NT2/D1 (cell line): ENCODE results near the gene TRIM52.
"Not testable (repeated sequence)": the region's sequence is repeated elsewhere in the genome, so short reads cannot be mapped to it uniquely, and the experiment has no call there.

Experiments used
- DNase-seq: peaks from one replicate; pipeline ENCODE4 v3.0.0-alpha.2; 2011; ENCODE audit warnings: low read depth, low spot score
- H3K27me3 ChIP-seq: 2 replicates; pipeline ENCODE4 v1.6.0; 2011; ENCODE audit warnings: mild to moderate bottlenecking; ENCODE audit not compliant: insufficient read length, insufficient read depth
- H3K36me3 ChIP-seq: 2 replicates; pipeline ENCODE4 v1.6.1; 2011; ENCODE audit warnings: mild to moderate bottlenecking, low read length, mixed read lengths; ENCODE audit not compliant: insufficient read depth, insufficient read length
- H3K4me1 ChIP-seq: 2 replicates; pipeline ENCODE4 v1.5.1; 2011; ENCODE audit not compliant: insufficient read depth, insufficient read length
- H3K4me3 ChIP-seq: 2 replicates; pipeline ENCODE4 v1.5.1; 2011; ENCODE audit warnings: low read depth; ENCODE audit not compliant: insufficient read length
- H3K9ac ChIP-seq: 2 replicates; pipeline ENCODE4 v1.6.0; 2011; ENCODE audit warnings: low read depth; ENCODE audit not compliant: insufficient read length
- H3K9me3 ChIP-seq: 2 replicates; pipeline ENCODE4 v1.5.1; 2011; ENCODE audit warnings: mild to moderate bottlenecking, low read length; ENCODE audit not compliant: insufficient read depth
- SUZ12 ChIP-seq: IDR thresholded peaks from 2 replicates; pipeline ENCODE4 v1.6.1; 2011; ENCODE audit not compliant: insufficient read length, insufficient read depth; ENCODE audit errors: extremely low read depth
- YY1 ChIP-seq: IDR thresholded peaks from 2 replicates; pipeline ENCODE4 v1.6.1; 2011; ENCODE audit not compliant: insufficient read length, insufficient read depth
- ZNF274 ChIP-seq: IDR thresholded peaks from 2 replicates; pipeline ENCODE4 v1.6.1; 2011; ENCODE audit warnings: mild to moderate bottlenecking, low read depth, low read length

The TRIM52 gene

DNA sequence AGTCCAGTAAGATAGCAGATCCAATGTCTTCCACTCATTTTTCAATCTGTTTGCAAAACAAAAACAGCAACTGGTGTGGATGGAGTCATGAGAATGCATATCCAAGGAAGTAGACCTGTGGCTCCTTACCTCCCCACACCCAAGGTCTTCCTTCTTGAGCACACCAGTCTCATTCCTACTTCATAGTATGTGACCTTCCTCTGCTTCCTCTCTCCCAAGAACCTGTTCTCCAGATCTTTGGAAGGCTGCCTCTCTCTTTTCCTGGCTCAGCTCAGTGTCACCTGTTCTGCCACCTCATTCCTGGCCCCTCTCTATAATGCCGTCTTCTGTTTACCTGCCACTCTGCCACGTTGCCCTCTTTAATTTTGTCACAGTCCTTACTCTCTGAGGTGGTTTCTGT is 48.0 kb downstream of the TRIM52 start:
- Histone ChIP-seq H3K27me3 (no peaks in the 10 kb centered on the region), H3K4me3 (no peak overlapping the region), H3K9ac (no peak overlapping the region), H3K36me3 (no peaks in the 10 kb centered on the region), H3K4me1 (peaks cover 3% of the 10 kb centered on the region), H3K9me3 (no peaks in the 10 kb centered on the region)
- TF ChIP-seq YY1 (no peak), ZNF274 (no peak), SUZ12 (no peak)
- DNase-seq, result no peak

DNA sequence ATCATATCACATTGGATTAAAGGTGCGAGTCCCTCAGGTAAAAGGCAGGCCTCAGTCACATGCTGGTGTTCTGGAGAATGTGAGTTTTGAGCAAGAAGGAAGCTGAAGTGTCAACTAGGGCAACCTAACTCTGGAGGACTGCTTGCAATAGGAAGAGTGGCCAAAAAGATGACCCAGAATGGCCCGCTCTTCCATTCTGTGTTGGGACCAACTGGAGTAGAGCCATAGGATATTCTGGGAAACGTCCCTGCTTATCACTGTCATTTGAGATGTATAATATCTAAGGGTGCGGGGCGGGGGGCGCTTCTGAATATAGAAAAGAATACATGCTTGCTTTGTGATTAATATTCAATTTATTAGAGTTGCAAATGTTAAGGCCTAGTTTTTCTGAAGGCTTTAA is 48.9 kb downstream of the TRIM52 start:
- no peak for DNase-seq
- H3K9me3 ChIP-seq, result no peaks in the 10 kb centered on the region
- H3K9ac ChIP-seq, result no peak overlapping the region
- H3K27me3 ChIP-seq, result no peaks in the 10 kb centered on the region
- H3K4me3 ChIP-seq, result no peak overlapping the region
- no peaks in the 10 kb centered on the region for H3K36me3 ChIP-seq
- H3K4me1 ChIP-seq, result peaks cover 3% of the 10 kb centered on the region
- no peak for TF ChIP-seq ZNF274
- no peak for TF ChIP-seq SUZ12
- no peak for TF ChIP-seq YY1

DNA sequence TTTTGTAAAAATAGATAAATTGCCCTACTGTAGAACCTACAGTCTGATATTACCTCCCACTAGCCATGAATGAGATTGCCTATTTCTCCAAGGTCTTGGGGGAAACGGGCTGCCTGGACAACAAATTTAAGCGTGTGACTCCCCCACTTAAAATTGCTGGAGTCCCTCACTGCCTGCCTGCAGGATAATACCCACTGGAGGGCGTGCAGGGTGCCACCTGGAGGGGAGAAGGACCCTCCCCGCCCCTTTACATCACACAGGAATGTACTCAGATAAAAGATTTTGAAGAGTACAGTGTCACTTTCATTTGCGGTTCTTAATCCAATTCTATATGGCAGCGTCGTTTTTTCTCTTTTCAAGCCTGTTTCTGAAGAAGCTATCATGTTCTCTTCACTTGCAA is 49.7 kb downstream of the TRIM52 start:
- Histone ChIP-seq H3K27me3 (peaks cover 4% of the 10 kb centered on the region), H3K4me1 (peaks cover 1% of the 10 kb centered on the region), H3K4me3 (no peak overlapping the region), H3K36me3 (no peaks in the 10 kb centered on the region), H3K9me3 (no peaks in the 10 kb centered on the region), H3K9ac (no peak overlapping the region)
- TF ChIP-seq ZNF274 (no peak), SUZ12 (no peak), YY1 (no peak)
- no peak for DNase-seq

DNA sequence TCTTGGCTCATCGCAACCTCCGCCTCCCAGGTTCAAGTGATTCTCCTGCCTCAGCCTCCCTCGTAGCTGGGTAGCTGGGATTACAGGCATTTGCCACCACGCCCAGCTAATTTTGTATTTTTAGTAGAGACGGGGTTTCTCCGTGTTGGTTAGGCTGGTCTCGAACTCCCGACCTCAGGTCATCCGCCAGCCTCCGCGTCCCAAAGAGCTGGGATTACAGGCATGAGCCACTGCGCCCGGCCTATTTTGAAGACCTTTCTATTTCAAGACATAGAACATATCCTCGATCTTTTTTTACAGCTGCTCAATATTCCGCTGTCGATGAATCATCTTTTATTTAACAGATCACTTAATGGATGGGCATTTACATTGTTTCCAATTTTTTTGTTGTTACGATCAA is 50.2 kb downstream of the TRIM52 start:
- not testable (repeated sequence) for H3K4me1 ChIP-seq, H3K36me3 ChIP-seq, H3K27me3 ChIP-seq, H3K4me3 ChIP-seq, DNase-seq, H3K9ac ChIP-seq, H3K9me3 ChIP-seq

DNA sequence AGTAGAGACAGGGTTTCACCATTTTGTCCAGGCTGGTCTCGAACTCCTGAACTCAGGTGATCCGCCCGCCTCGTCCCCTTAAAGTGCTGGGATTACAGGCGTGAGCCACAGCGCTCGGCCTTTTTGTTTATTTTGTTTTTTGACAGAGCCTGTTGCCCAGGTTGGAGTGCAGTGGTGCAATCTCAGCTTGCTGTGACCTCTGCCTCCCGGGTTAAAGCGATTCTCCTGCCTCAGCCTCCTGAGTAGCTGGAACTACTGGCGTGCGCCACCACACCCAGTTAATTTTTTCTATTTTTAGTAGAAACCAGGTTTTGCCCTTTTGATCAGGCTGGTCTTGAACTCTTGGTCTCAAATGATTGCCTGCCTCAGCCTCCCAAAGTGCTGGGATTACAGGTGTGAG is 50.8 kb downstream of the TRIM52 start:
- H3K36me3 ChIP-seq, H3K9ac ChIP-seq, H3K9me3 ChIP-seq, H3K4me3 ChIP-seq, DNase-seq, H3K4me1 ChIP-seq: not testable (repeated sequence)
- H3K27me3 ChIP-seq, result peaks cover 15% of the 10 kb centered on the region

DNA sequence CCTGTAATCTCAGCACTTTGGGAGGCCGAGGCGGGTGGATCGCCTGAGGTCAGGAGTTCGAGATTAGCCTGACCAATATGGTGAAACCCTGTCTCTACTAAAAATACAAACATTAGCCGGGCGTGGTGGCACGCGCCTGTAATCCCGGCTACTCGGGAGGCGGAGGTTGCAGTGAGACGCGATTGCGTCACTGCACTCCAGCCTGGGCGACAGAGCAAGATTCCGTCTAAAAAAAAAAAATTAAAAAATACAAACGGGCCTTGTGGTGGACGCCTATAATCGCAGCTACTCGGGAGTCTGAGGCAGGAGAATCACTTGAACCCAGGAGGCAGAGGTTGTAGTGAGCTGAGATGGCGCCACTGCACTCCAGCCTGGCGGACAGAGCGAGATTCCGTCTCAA is 51.9 kb downstream of the TRIM52 start:
- H3K36me3 ChIP-seq, H3K9me3 ChIP-seq, DNase-seq, H3K4me1 ChIP-seq, H3K4me3 ChIP-seq, H3K9ac ChIP-seq: not testable (repeated sequence)
- peaks cover 26% of the 10 kb centered on the region for H3K27me3 ChIP-seq

DNA sequence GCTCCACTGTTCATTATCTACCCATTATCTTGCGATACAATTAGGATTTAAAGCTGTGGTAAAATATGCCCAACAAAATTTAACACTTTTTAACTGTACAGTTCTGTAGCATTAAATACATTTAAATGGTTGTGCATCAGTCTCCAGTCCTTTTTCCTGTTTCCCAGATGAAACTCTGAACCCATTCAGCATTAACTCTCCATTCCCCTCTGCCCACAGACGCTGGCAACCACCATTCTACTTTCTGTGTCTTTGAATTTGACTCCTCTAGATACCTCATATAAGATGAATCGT is 53.0 kb downstream of the TRIM52 start:
- TF ChIP-seq YY1, result no peak
- TF ChIP-seq SUZ12, result no peak
- no peak for TF ChIP-seq ZNF274
- peaks cover 37% of the 10 kb centered on the region for H3K27me3 ChIP-seq
- no peaks in the 10 kb centered on the region for H3K4me1 ChIP-seq
- no peak overlapping the region for H3K9ac ChIP-seq
- no peaks in the 10 kb centered on the region for H3K9me3 ChIP-seq
- DNase-seq, result no peak
- no peak overlapping the region for H3K4me3 ChIP-seq
- no peaks in the 10 kb centered on the region for H3K36me3 ChIP-seq

DNA sequence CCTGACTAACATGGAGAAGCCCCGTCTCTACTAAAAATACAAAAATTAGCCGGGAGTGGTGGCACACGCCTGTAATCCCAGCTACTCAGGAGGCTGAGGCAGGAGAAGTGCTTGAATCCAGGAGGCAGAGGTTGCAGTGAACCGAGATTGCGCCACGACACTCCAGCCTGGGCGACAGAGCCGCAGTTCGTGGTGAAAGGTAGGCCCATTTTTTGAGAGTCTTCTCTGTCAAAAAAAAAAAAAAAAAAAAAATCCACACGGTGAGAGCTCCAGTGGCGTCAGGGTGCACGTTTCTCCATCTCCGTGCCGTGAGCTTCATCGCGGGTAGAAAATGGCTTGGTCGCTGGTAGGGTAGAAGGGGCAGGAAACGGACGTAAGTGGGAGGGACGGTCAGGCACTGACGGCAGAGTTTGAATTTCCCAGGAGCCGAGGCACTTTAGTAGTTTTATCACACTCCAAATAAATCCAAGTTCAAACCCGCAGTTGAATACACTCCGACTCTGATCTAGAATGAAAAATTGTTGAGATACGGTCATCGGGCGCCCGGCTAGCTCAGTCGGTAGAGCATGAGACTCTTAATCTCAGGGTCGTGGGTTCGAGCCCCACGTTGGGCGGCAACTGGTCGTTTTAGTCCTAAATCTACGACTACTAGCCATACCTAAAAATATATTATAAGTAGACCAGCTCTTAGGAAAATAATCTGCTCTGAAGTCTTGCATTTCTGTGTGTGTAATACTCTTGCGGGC is 53.6 kb downstream of the TRIM52 start:
- no peak for DNase-seq
- TF ChIP-seq SUZ12 (no peak), ZNF274 (no peak), YY1 (no peak)
- Histone ChIP-seq H3K9me3 (no peaks in the 10 kb centered on the region), H3K4me3 (peak overlapping the region; percentile 83), H3K4me1 (no peaks in the 10 kb centered on the region), H3K9ac (peak overlapping the region; percentile 83), H3K36me3 (no peaks in the 10 kb centered on the region), H3K27me3 (peaks cover 39% of the 10 kb centered on the region)
